Smooth muscle cell of the pulmonary artery (primary cell): ENCODE results near the gene SGCE. TPM values are rescaled to one million over a fixed set of nuclear protein-coding genes. Genes with fewer than 3 reads are reported as not detected.

Experiments
- total RNA-seq: library from RNA; depleted of rRNA; stranded (reverse); fragments of >200 nt; gene quantifications from 2 replicates; pipeline ENCODE4 v1.2.3, GENCODE V29; 2014

SGCE gene, protein sequence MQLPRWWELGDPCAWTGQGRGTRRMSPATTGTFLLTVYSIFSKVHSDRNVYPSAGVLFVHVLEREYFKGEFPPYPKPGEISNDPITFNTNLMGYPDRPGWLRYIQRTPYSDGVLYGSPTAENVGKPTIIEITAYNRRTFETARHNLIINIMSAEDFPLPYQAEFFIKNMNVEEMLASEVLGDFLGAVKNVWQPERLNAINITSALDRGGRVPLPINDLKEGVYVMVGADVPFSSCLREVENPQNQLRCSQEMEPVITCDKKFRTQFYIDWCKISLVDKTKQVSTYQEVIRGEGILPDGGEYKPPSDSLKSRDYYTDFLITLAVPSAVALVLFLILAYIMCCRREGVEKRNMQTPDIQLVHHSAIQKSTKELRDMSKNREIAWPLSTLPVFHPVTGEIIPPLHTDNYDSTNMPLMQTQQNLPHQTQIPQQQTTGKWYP
- total RNA-seq, result 43.2 and 116 TPM in 2 replicates

DNA sequence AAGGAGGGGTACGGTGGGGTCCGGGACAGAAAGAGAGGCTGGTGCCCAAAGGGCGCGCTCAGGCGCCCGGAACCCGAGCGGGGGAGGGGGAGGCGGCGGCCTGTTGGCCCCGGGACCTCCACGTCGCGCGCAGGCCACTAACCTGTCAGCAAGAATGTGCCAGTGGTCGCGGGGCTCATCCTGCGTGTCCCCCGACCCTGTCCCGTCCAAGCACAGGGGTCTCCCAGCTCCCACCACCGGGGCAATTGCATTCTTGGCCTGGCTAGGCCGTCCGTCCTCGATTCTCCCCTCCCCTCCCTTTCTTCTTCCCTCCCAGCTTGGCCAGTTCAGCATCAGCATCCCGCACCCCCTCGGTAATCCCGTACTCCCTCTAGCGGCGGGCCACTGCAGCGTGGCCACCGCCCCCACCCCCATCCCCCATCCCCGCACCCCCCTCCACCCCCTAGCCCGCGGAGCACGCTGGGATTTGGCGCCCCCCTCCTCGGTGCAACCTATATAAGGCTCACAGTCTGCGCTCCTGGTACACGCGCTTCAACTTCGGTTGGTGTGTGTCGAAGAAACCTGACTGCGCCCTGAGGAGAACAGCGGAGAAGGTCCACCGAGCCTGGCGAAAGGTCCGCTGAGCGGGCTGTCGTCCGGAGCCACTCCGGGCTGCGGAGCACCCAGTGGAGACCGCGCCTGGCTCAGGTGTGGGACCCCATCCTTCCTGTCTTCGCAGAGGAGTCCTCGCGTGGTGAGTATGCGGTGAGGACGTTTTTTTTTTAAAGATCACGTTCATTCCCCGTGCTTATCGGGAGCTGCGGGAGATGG is at the start of gene SGCE:
SGCE (minus strand) TSS at position 286 of the 810 bp plus-strand sequence; CDS start at position 251, 35 bp downstream.

Other genes with a start within 250 kb of the SGCE start
- 10.8 and 20.5 TPM in 2 replicates for gene CASD1, start 146.3 kb downstream of the SGCE start, total RNA-seq